OCI-LY3 (cell line): ENCODE results near the gene MKNK1.

Source experiments
- EZH2phosphoT487 ChIP-seq: fragments of 200-600 bp; shearing (Covaris generic); IDR thresholded peaks from 2 replicates; pipeline ENCODE4 v1.6.1; 2018; ENCODE audit warnings: antibody characterized with exemption, mixed run types, low read depth
- TF ChIP-seq, protein P1 (sequence below): fragments of 200-600, 300-600 bp; sonication (generic); IDR thresholded peaks from 2 replicates; pipeline ENCODE4 v1.5.1; 2014; ENCODE audit warnings: antibody characterized with exemption, low read length, low read depth

DNA sequence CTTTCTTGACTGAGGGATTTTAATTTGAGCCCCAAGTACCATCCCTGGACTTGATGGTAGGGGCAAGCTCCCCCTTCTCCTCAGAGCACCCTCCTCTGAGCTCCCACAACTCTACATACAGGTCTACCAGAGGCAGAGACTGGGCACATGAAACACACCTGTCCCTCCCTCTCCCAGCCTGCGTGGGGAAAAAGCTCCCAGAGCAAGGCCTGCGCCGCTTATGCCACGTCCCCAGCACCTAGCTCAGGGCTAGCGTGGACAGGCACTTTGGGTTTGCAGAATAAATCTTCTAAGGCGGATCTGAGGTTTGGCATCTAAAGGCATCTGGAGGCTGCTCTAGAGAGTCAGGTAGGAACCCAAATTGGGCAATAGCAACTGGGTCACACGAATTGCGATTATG lies 45.1 kb downstream of the MKNK1 start:
- TF ChIP-seq, protein P1, sequence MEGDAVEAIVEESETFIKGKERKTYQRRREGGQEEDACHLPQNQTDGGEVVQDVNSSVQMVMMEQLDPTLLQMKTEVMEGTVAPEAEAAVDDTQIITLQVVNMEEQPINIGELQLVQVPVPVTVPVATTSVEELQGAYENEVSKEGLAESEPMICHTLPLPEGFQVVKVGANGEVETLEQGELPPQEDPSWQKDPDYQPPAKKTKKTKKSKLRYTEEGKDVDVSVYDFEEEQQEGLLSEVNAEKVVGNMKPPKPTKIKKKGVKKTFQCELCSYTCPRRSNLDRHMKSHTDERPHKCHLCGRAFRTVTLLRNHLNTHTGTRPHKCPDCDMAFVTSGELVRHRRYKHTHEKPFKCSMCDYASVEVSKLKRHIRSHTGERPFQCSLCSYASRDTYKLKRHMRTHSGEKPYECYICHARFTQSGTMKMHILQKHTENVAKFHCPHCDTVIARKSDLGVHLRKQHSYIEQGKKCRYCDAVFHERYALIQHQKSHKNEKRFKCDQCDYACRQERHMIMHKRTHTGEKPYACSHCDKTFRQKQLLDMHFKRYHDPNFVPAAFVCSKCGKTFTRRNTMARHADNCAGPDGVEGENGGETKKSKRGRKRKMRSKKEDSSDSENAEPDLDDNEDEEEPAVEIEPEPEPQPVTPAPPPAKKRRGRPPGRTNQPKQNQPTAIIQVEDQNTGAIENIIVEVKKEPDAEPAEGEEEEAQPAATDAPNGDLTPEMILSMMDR = no peak
- no peak for TF ChIP-seq EZH2phosphoT487
